ENCODE results near the gene APOBEC3B. TPM values are rescaled to one million over a fixed set of nuclear protein-coding genes. Genes with fewer than 3 reads are reported as not detected.

Gene APOBEC3B
- total RNA-seq, 2 experiments from 2014 or later: 1.7 to 31.9 TPM

DNA sequence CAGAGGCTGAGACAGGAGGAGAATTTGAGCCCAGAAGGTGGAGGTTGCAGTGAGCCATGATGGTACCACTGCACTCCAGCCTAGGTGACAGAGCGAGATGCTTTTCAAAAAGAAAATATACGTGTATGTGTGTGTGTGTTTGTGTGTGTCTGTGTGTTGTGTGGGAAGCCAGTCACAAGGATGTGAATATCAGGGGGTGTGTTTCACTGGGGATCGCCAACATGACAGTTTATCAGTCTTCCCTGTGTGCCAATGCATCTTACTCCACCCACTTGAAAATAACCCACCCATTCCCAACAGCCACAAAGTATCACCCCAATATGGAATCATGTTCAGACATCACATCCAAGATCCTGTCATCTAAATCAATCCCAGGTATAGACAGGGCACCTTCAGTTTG is 10.4 kb upstream of the APOBEC3B start:
- no TSS peak for BruUV-seq (replicated peaks)
- no peaks in the 10 kb centered on the region for H3K9me2 ChIP-seq (ENCODE audit: insufficient read depth, low read length)

DNA sequence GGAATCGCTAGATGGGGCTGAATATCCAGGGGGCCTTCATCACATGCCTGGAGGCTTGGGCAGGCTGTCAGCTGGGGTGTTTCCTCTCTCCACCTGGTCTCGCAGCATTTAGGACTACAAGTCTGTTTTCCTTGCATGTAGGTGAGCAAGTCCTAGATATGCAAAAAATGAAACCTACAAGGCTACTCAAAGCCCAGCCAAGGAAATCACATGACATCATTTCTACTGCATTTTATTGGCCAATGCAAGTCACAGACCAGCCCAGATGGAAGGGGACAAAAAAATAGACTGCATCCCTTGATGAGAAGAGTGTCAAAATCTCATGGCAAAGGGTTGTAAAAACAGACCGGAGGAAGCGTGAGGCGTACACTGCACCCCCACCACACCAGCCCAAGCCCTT is 9.6 kb upstream of the APOBEC3B start:
- H3K36me3 ChIP-seq (ENCODE audit: insufficient read depth, low read length): no peaks in the 10 kb centered on the region
- no peaks in the 10 kb centered on the region for H3K79me2 ChIP-seq (ENCODE audit: insufficient read depth, low read depth, low read length)
- no peak overlapping the region for H2AFZ ChIP-seq (ENCODE audit: low read length)
- H3K4me1 ChIP-seq (ENCODE audit: insufficient read depth, low read length, poor library complexity, severe bottlenecking): peaks cover 6% of the 10 kb centered on the region
- DNase-seq (ENCODE audit: low spot score): no peak
- no peaks in the 10 kb centered on the region for H4K20me1 ChIP-seq (ENCODE audit: insufficient read depth, low read length)
- H3K4me3 ChIP-seq (ENCODE audit: low read depth, low read length, poor library complexity, severe bottlenecking): no peak overlapping the region
- BruUV-seq (replicated peaks): no TSS peak
- no peaks in the 10 kb centered on the region for H3K9me2 ChIP-seq (ENCODE audit: insufficient read depth, low read length)
- no peaks in the 10 kb centered on the region for H3K9me3 ChIP-seq (ENCODE audit: low read length)
- no peak overlapping the region for H3K27ac ChIP-seq (ENCODE audit: low read depth, low read length, poor library complexity, severe bottlenecking)
- POLR2A ChIA-PET: interaction anchor here (0.5 kb wide), 1 partner anchor 41 kb away, joined by 3 read pairs; no protein-coding TSS in a partner anchor
- intact Hi-C loops (cut with micrococcal nuclease; ENCODE audit: unreplicated experiment): loop anchor here (2.0 kb wide), 1 partner anchor 102 kb away; no protein-coding TSS in a partner anchor
- no peak overlapping the region for H3K4me2 ChIP-seq (ENCODE audit: low read length)
- CTCF ChIA-PET (ENCODE audit: unreplicated experiment): no interaction called here
- TF ChIP-seq EZH2phosphoT487 (IDR thresholded peaks at IDR 0.05; ENCODE audit: borderline replicate concordance, low read depth, low read length): no peak
- TF ChIP-seq, protein P1, sequence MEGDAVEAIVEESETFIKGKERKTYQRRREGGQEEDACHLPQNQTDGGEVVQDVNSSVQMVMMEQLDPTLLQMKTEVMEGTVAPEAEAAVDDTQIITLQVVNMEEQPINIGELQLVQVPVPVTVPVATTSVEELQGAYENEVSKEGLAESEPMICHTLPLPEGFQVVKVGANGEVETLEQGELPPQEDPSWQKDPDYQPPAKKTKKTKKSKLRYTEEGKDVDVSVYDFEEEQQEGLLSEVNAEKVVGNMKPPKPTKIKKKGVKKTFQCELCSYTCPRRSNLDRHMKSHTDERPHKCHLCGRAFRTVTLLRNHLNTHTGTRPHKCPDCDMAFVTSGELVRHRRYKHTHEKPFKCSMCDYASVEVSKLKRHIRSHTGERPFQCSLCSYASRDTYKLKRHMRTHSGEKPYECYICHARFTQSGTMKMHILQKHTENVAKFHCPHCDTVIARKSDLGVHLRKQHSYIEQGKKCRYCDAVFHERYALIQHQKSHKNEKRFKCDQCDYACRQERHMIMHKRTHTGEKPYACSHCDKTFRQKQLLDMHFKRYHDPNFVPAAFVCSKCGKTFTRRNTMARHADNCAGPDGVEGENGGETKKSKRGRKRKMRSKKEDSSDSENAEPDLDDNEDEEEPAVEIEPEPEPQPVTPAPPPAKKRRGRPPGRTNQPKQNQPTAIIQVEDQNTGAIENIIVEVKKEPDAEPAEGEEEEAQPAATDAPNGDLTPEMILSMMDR (conservative IDR thresholded peaks at IDR 0.05; ENCODE audit: low read length): no peak

More for the DNA sequence above, 10.4 kb upstream of the APOBEC3B start:
- Histone ChIP-seq H3K9me3 (ENCODE audit: low read length) (no peaks in the 10 kb centered on the region), H2AFZ (ENCODE audit: low read length) (no peak overlapping the region), H3K36me3 (ENCODE audit: insufficient read depth, low read length) (no peaks in the 10 kb centered on the region), H3K4me2 (ENCODE audit: low read length) (no peak overlapping the region), H3K4me1 (ENCODE audit: insufficient read depth, low read length, poor library complexity, severe bottlenecking) (peaks cover 6% of the 10 kb centered on the region), H3K4me3 (ENCODE audit: low read depth, low read length, poor library complexity, severe bottlenecking) (no peak overlapping the region), H4K20me1 (ENCODE audit: insufficient read depth, low read length) (no peaks in the 10 kb centered on the region), H3K79me2 (ENCODE audit: insufficient read depth, low read depth, low read length) (no peaks in the 10 kb centered on the region), H3K27ac (ENCODE audit: low read depth, low read length, poor library complexity, severe bottlenecking) (no peak overlapping the region)
- POLR2A ChIA-PET: no interaction called here
- no peak for DNase-seq (ENCODE audit: low spot score)
- no peak for TF ChIP-seq EZH2phosphoT487 (IDR thresholded peaks at IDR 0.05; ENCODE audit: borderline replicate concordance, low read depth, low read length)
- TF ChIP-seq, protein P1 (conservative IDR thresholded peaks at IDR 0.05; ENCODE audit: low read length): no peak
- intact Hi-C loops (cut with micrococcal nuclease; ENCODE audit: unreplicated experiment): loop anchor here (2.0 kb wide), 1 partner anchor 101 kb away; no protein-coding TSS in a partner anchor
- CTCF ChIA-PET (ENCODE audit: unreplicated experiment): no interaction called here

Measured in OCI-LY7 (cell line).